ENCODE measurements around the gene TXNL1.

The TXNL1 gene

GRCh38 chr18:56565046-56565445 lies 73.3 kb downstream of the TXNL1 start:
- ATAC-seq (no peak), DNase-seq (ENCODE audit: low spot score in 2 of 2) (no peak)
- Mint-ChIP-seq H3K36me3 (no peaks in the 10 kb centered on the region), H3K4me3 (no peak overlapping the region), H3K4me1 (no peaks in the 10 kb centered on the region), H3K27ac (no peak overlapping the region), H3K9me3 (no peaks in the 10 kb centered on the region)

GRCh38 chr18:56563568-56563967 lies 74.8 kb downstream of the TXNL1 start:
- Mint-ChIP-seq H3K36me3 (no peaks in the 10 kb centered on the region), H3K4me3 (no peak overlapping the region)
- ATAC-seq, result peak; percentile 45

GRCh38 chr18:56562479-56562878 lies 75.9 kb downstream of the TXNL1 start:
- Mint-ChIP-seq H3K4me3 (no peak overlapping the region), H3K36me3 (no peaks in the 10 kb centered on the region), H3K9me3 (no peaks in the 10 kb centered on the region), H3K4me1 (no peaks in the 10 kb centered on the region), H3K27ac (no peak overlapping the region)
- DNase-seq (ENCODE audit: low spot score in 2 of 2) (no peak), ATAC-seq (no peak)

More at GRCh38 chr18:56563568-56563967, 74.8 kb downstream of the TXNL1 start:
- Mint-ChIP-seq H3K27ac (no peak overlapping the region), H3K9me3 (no peaks in the 10 kb centered on the region), H3K4me1 (no peaks in the 10 kb centered on the region)
- DNase-seq (ENCODE audit: low spot score in 2 of 2), result no peak

- no peaks in the 10 kb centered on the region for H3K9me3 Mint-ChIP-seq
- H3K4me3 Mint-ChIP-seq, result no peak overlapping the region
- DNase-seq (ENCODE audit: low spot score in 2 of 2), result no peak
- H3K4me1 Mint-ChIP-seq, result no peaks in the 10 kb centered on the region
- peak overlapping the region; percentile 2 for H3K27ac Mint-ChIP-seq
- no peak for ATAC-seq
- no peaks in the 10 kb centered on the region for H3K36me3 Mint-ChIP-seq
Observed at GRCh38 chr18:56560992-56561391, 77.4 kb downstream of the TXNL1 start.

- DNase-seq (ENCODE audit: low spot score in 2 of 2) (no peak), ATAC-seq (no peak)
- no peaks in the 10 kb centered on the region for H3K36me3 Mint-ChIP-seq
- H3K27ac Mint-ChIP-seq, result no peak overlapping the region
- H3K4me1 Mint-ChIP-seq, result no peaks in the 10 kb centered on the region
- H3K4me3 Mint-ChIP-seq, result no peak overlapping the region
- no peaks in the 10 kb centered on the region for H3K9me3 Mint-ChIP-seq
Observed at GRCh38 chr18:56559044-56559443, 79.3 kb downstream of the TXNL1 start.

GRCh38 chr18:56556907-56557306 lies 81.5 kb downstream of the TXNL1 start:
- DNase-seq (ENCODE audit: low spot score in 2 of 2) (no peak), ATAC-seq (no peak)
- Mint-ChIP-seq H3K4me3 (no peak overlapping the region), H3K9me3 (no peaks in the 10 kb centered on the region), H3K36me3 (no peaks in the 10 kb centered on the region), H3K4me1 (no peaks in the 10 kb centered on the region), H3K27ac (no peak overlapping the region)

- Mint-ChIP-seq H3K4me1 (no peaks in the 10 kb centered on the region), H3K27ac (no peak overlapping the region), H3K9me3 (no peaks in the 10 kb centered on the region), H3K4me3 (no peak overlapping the region), H3K36me3 (no peaks in the 10 kb centered on the region)
- ATAC-seq, result no peak
- no peak for DNase-seq (ENCODE audit: low spot score in 2 of 2)
Observed at GRCh38 chr18:56550121-56550520, 88.3 kb downstream of the TXNL1 start.

All from stimulated activated effector memory CD8-positive, alpha-beta T cell treated with anti-CD3 and anti-CD28 coated beads, Interleukin-12 subunit alpha, Interleukin-12 subunit beta, amount 100 ng/mL, for 72 hours (primary cell).